ENCODE data around the gene MAPKAPK5. TPM values are rescaled to one million over a fixed set of nuclear protein-coding genes. Genes with fewer than 3 reads are reported as not detected.
A peak's percentile ranks its signal among the peaks of the same experiment; 100 is the strongest.

MAPKAPK5 gene
- polyA plus RNA-seq, 3 donors, result 25.3 to 58.2 (median 28.2) TPM

DNA sequence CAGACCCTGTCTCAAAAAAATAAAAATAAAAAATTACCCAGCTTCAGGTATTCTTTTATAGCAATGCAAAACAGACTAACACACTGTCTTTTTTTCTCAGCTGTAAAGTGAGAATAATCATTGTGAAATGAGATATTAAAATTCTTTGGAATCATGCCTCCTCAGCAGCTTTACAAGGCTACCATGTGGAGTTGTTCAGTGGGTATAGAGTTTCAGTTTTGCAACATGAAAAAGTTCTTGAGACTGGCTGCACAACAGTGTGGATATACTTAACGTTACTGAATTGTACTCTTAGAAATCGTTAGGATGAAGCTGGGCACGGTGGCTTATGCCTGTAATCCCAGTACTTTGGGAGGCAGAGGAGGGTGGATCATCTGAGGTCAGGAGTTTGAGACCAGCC is 15.7 kb upstream of the MAPKAPK5 start:
- Mint-ChIP-seq H3K9me3 (no peaks in the 10 kb centered on the region), H3K4me1 (peaks cover 48% of the 10 kb centered on the region), H3K27me3 (ENCODE audit: low read depth in 3 of 3) (peaks cover 0 to 5% (median 2%) of the 10 kb centered on the region in 3 donors), H3K27ac (peak overlapping the region in 1 of 7 donors; percentile 27), H3K36me3 (no peaks in the 10 kb centered on the region), H3K4me3 (no peak overlapping the region)
- peaks cover 41 to 52% of the 10 kb centered on the region in 2 donors for H3K4me1 ChIP-seq (ENCODE audit: control insufficient read depth in 1 of 2, insufficient read depth in 2 of 2, low read length in 2 of 2)
- H4K20me1 ChIP-seq (ENCODE audit: insufficient read depth, low read length), result no peaks in the 10 kb centered on the region
- DNase-seq, result no peak
- no peak for TF ChIP-seq CTCF (IDR thresholded peaks at IDR 0.05)
- H3K9ac ChIP-seq (ENCODE audit: insufficient read depth, low read length, poor library complexity, severe bottlenecking), result no peak overlapping the region
- no peak overlapping the region for H3K4me2 ChIP-seq (replicated peaks; ENCODE audit: extremely low read depth, low read length, poor library complexity, severe bottlenecking)
- no peaks in the 10 kb centered on the region for H3K36me3 ChIP-seq (replicated peaks in 1 of 2; ENCODE audit: control insufficient read depth in 1 of 2, insufficient read depth in 2 of 2, low read length in 2 of 2)
- no peak overlapping the region for H3K27ac ChIP-seq (ENCODE audit: low read depth in 1 of 2, low read length in 2 of 2)
- no peaks in the 10 kb centered on the region for H3K27me3 ChIP-seq (ENCODE audit: control insufficient read depth in 2 of 2, insufficient read depth in 2 of 2, low read length in 2 of 2)
- no peaks in the 10 kb centered on the region for H3K9me3 ChIP-seq (replicated peaks in 1 of 2; ENCODE audit: control insufficient read depth in 1 of 2, insufficient read depth in 1 of 2, low read length in 2 of 2)
- intact Hi-C loops (cut with micrococcal nuclease), result no loop called here
- WGBS (ENCODE audit: insufficient coverage), result 89% methylated on average over 3 of the region's 3 CpGs
- H3K4me3 ChIP-seq (replicated peaks in 1 of 3; ENCODE audit: low read depth in 2 of 3, low read length in 3 of 3), result no peak overlapping the region
- no peaks in the 10 kb centered on the region for H3K79me2 ChIP-seq (ENCODE audit: insufficient read depth, low read length)
- no peak overlapping the region for H2AFZ ChIP-seq (ENCODE audit: insufficient read depth, low read depth, low read length, poor library complexity, severe bottlenecking)

GRCh38 chr12:111826992-111827391 is 15.0 kb upstream of the MAPKAPK5 start:
- H3K4me2 ChIP-seq (replicated peaks; ENCODE audit: extremely low read depth, low read length, poor library complexity, severe bottlenecking), result no peak overlapping the region
- Mint-ChIP-seq H3K27me3 (ENCODE audit: low read depth in 3 of 3) (peaks cover 0 to 3% (median 2%) of the 10 kb centered on the region in 3 donors), H3K9me3 (no peaks in the 10 kb centered on the region), H3K4me1 (peaks cover 41% of the 10 kb centered on the region), H3K4me3 (no peak overlapping the region), H3K27ac (peak overlapping the region in 6 of 7 donors; percentile 4 to 53 (median 22)), H3K36me3 (no peaks in the 10 kb centered on the region)
- H4K20me1 ChIP-seq (ENCODE audit: insufficient read depth, low read length), result no peaks in the 10 kb centered on the region
- H3K36me3 ChIP-seq (replicated peaks in 1 of 2; ENCODE audit: control insufficient read depth in 1 of 2, insufficient read depth in 2 of 2, low read length in 2 of 2), result no peaks in the 10 kb centered on the region
- peak overlapping the region; percentile 36 to 58 for H3K27ac ChIP-seq (ENCODE audit: low read depth in 1 of 2, low read length in 2 of 2)
- H3K4me3 ChIP-seq (replicated peaks in 1 of 3; ENCODE audit: low read depth in 2 of 3, low read length in 3 of 3), result no peak overlapping the region
- H3K9me3 ChIP-seq (replicated peaks in 1 of 2; ENCODE audit: control insufficient read depth in 1 of 2, insufficient read depth in 1 of 2, low read length in 2 of 2), result no peaks in the 10 kb centered on the region
- no peak overlapping the region for H2AFZ ChIP-seq (ENCODE audit: insufficient read depth, low read depth, low read length, poor library complexity, severe bottlenecking)
- TF ChIP-seq CTCF (IDR thresholded peaks at IDR 0.05), result no peak
- intact Hi-C loops (cut with micrococcal nuclease), result no loop called here
- no peak overlapping the region for H3K9ac ChIP-seq (ENCODE audit: insufficient read depth, low read length, poor library complexity, severe bottlenecking)
- no peaks in the 10 kb centered on the region for H3K79me2 ChIP-seq (ENCODE audit: insufficient read depth, low read length)
- WGBS (ENCODE audit: insufficient coverage), result 100% methylated on average over 1 of the region's 2 CpGs
- no peaks in the 10 kb centered on the region for H3K27me3 ChIP-seq (ENCODE audit: control insufficient read depth in 2 of 2, insufficient read depth in 2 of 2, low read length in 2 of 2)
- H3K4me1 ChIP-seq (ENCODE audit: control insufficient read depth in 1 of 2, insufficient read depth in 2 of 2, low read length in 2 of 2), result peaks cover 37 to 47% of the 10 kb centered on the region in 2 donors
- peak in 2 of 3 donors; percentile 28 to 46 for DNase-seq
